ENCODE data around the gene IRGQ. TPM values are rescaled to one million over a fixed set of nuclear protein-coding genes. Genes with fewer than 3 reads are reported as not detected.

IRGQ gene
- total and polyA plus RNA-seq, 8 donors: 2.0 to 57.1 (median 13.1) TPM

Other genes starting within 250 kb of the IRGQ start
- gene CD177, start 242.4 kb downstream of the IRGQ start, total RNA-seq: 10 to 100 TPM in 1 of 5 donors, 1 to 10 TPM in 2, not detected in 2; 2.8 to 11.3 (median 4.5) TPM
- gene CD177, start 242.4 kb downstream of the IRGQ start, polyA plus RNA-seq: 1 to 10 TPM in 1 of 3 donors, under 1 TPM in 1, not detected in 1; 0.25 to 1.1 TPM
- gene TEX101, start 181.2 kb downstream of the IRGQ start, total RNA-seq: not detected
- under 1 TPM in 1 of 3 donors, not detected in 2; 0.28 TPM for gene TEX101, start 181.2 kb downstream of the IRGQ start, polyA plus RNA-seq
- gene LYPD3, start 130.5 kb downstream of the IRGQ start, total RNA-seq: under 1 TPM in 3 of 5 donors, not detected in 2; 0.29 to 0.55 (median 0.45) TPM
- 10 to 100 TPM in 1 of 3 donors, 1 to 10 TPM in 1, under 1 TPM in 1; 0.76 to 72.4 (median 2.2) TPM for gene LYPD3, start 130.5 kb downstream of the IRGQ start, polyA plus RNA-seq
- 10 to 100 TPM in 1 of 5 donors, 1 to 10 TPM in 3, not detected in 1; 2.0 to 55.3 (median 8.5) TPM for gene PHLDB3, start 91.4 kb downstream of the IRGQ start, total RNA-seq
- gene PHLDB3, start 91.4 kb downstream of the IRGQ start, polyA plus RNA-seq: 10 to 100 TPM in 2 of 3 donors, 1 to 10 TPM in 1; 9.5 to 24.9 (median 13.9) TPM
- 100 to 1,000 TPM in 1 of 5 donors, 10 to 100 TPM in 4; 43.5 to 157 (median 61.1) TPM for gene ETHE1, start 68.9 kb downstream of the IRGQ start, total RNA-seq
- 10 to 100 TPM; 42.6 to 55.5 (median 42.8) TPM for gene ETHE1, start 68.9 kb downstream of the IRGQ start, polyA plus RNA-seq
- 10 to 100 TPM in 1 of 5 donors, 1 to 10 TPM in 1, not detected in 3; 7.8 to 23.5 TPM for gene ZNF575, start 62.9 kb downstream of the IRGQ start, total RNA-seq
- under 1 TPM; 0.37 to 0.76 (median 0.65) TPM for gene ZNF575, start 62.9 kb downstream of the IRGQ start, polyA plus RNA-seq
- gene XRCC1, start 20.6 kb downstream of the IRGQ start, total RNA-seq: 10 to 100 TPM; 10.8 to 42.5 (median 16.8) TPM
- 10 to 100 TPM; 13.1 to 24.3 (median 18.0) TPM for gene XRCC1, start 20.6 kb downstream of the IRGQ start, polyA plus RNA-seq
- gene PINLYP, start 20.3 kb downstream of the IRGQ start, total RNA-seq: 10 to 100 TPM in 1 of 5 donors, 1 to 10 TPM in 2, under 1 TPM in 1, not detected in 1; 0.14 to 18.7 (median 4.3) TPM
- 10 to 100 TPM in 2 of 3 donors, 1 to 10 TPM in 1; 8.0 to 16.8 (median 15.7) TPM for gene PINLYP, start 20.3 kb downstream of the IRGQ start, polyA plus RNA-seq
- gene ZNF576, start 461 bp upstream of the IRGQ start, total RNA-seq: 10 to 100 TPM in 3 of 5 donors, 1 to 10 TPM in 1, not detected in 1; 4.2 to 21.6 (median 15.9) TPM
- 10 to 100 TPM; 13.7 to 18.2 (median 14.9) TPM for gene ZNF576, start 461 bp upstream of the IRGQ start, polyA plus RNA-seq
- gene SRRM5, start 16.0 kb upstream of the IRGQ start, total RNA-seq: not detected
- gene SRRM5, start 16.0 kb upstream of the IRGQ start, polyA plus RNA-seq: under 1 TPM in 2 of 3 donors, not detected in 1; 0.45 to 0.50 TPM
- gene ZNF428, start 23.5 kb upstream of the IRGQ start, total RNA-seq: 10 to 100 TPM in 4 of 5 donors, 1 to 10 TPM in 1; 7.8 to 72.7 (median 11.2) TPM
- gene ZNF428, start 23.5 kb upstream of the IRGQ start, polyA plus RNA-seq: 10 to 100 TPM; 30.9 to 47.9 (median 42.8) TPM
- gene CADM4, start 43.7 kb upstream of the IRGQ start, total RNA-seq: 1 to 10 TPM in 4 of 5 donors, not detected in 1; 4.9 to 8.6 (median 6.2) TPM
- gene CADM4, start 43.7 kb upstream of the IRGQ start, polyA plus RNA-seq: 10 to 100 TPM in 1 of 3 donors, 1 to 10 TPM in 2; 5.0 to 14.2 (median 8.9) TPM
- 10 to 100 TPM in 4 of 5 donors, 1 to 10 TPM in 1; 2.0 to 57.2 (median 26.1) TPM for gene PLAUR, start 74.0 kb upstream of the IRGQ start, total RNA-seq
- 10 to 100 TPM in 2 of 3 donors, 1 to 10 TPM in 1; 9.1 to 35.9 (median 31.1) TPM for gene PLAUR, start 74.0 kb upstream of the IRGQ start, polyA plus RNA-seq
- gene IRGC, start 119.9 kb upstream of the IRGQ start, total RNA-seq: not detected
- gene IRGC, start 119.9 kb upstream of the IRGQ start, polyA plus RNA-seq: not detected
- gene SMG9, start 158.8 kb upstream of the IRGQ start, total RNA-seq: 10 to 100 TPM in 3 of 5 donors, 1 to 10 TPM in 2; 3.5 to 59.4 (median 11.3) TPM
- gene SMG9, start 158.8 kb upstream of the IRGQ start, polyA plus RNA-seq: 10 to 100 TPM; 11.8 to 27.9 (median 22.1) TPM
- 100 to 1,000 TPM in 1 of 5 donors, 10 to 100 TPM in 3, 1 to 10 TPM in 1; 3.1 to 222 (median 32.7) TPM for gene KCNN4, start 184.8 kb upstream of the IRGQ start, total RNA-seq
- gene KCNN4, start 184.8 kb upstream of the IRGQ start, polyA plus RNA-seq: 10 to 100 TPM in 1 of 3 donors, 1 to 10 TPM in 2; 7.6 to 22.4 (median 8.6) TPM
- gene LYPD5, start 206.3 kb upstream of the IRGQ start, total RNA-seq: under 1 TPM in 1 of 5 donors, not detected in 4; 0.43 TPM
- gene LYPD5, start 206.3 kb upstream of the IRGQ start, polyA plus RNA-seq: 1 to 10 TPM in 2 of 3 donors, under 1 TPM in 1; 0.61 to 3.9 (median 2.6) TPM
- 10 to 100 TPM in 2 of 5 donors, 1 to 10 TPM in 2, not detected in 1; 4.2 to 46.6 (median 7.8) TPM for gene ZNF283, start 231.2 kb upstream of the IRGQ start, total RNA-seq
- 1 to 10 TPM in 2 of 3 donors, under 1 TPM in 1; 0.61 to 2.2 (median 1.3) TPM for gene ZNF283, start 231.2 kb upstream of the IRGQ start, polyA plus RNA-seq

Measured in stomach (tissue), 8 donors.